ENCODE data around the gene KIAA0825.
A peak's percentile ranks its signal among the peaks of the same experiment; 100 is the strongest.

KIAA0825 gene

GRCh38 chr5:94540856-94541494 is 77.4 kb downstream of the KIAA0825 start:
- no peak for TF ChIP-seq CTCF (conservative IDR thresholded peaks at IDR 0.05; ENCODE audit: low read depth)

DNA sequence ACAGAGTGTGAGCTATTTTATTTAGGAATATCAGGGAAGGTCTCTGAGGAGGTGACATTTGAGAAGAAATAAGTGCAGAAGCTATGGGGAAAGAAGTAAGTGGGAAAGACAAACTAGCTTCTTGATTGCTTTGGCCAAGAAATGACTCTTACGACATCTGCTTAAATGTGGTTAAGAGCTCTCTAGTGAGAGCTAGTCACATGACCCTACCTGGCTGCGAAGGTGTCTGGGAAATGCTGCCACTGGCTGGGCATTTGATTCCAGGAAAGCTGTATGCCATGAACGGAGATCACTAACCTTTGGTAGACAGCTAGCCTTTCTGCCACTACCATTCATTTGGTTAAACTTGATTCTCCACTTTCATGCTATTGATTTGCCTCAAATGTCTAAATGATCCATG is 80.1 kb downstream of the KIAA0825 start:
- TF ChIP-seq CTCF (conservative IDR thresholded peaks at IDR 0.05; ENCODE audit: low read depth), result no peak
- POLR2A ChIA-PET (ENCODE audit: low non-redundant PET), result no interaction called here
- H3K27ac ChIP-seq, result no peak overlapping the region
- DNase-seq (ENCODE audit: low spot score), result no peak
- CTCF ChIA-PET, result no interaction called here

More at GRCh38 chr5:94540856-94541494, 77.4 kb downstream of the KIAA0825 start:
- ChIA-PET CTCF (no interaction called here), POLR2A (ENCODE audit: low non-redundant PET) (no interaction called here)
- H3K27ac ChIP-seq, result no peak overlapping the region
- DNase-seq (ENCODE audit: low spot score), result no peak

DNA sequence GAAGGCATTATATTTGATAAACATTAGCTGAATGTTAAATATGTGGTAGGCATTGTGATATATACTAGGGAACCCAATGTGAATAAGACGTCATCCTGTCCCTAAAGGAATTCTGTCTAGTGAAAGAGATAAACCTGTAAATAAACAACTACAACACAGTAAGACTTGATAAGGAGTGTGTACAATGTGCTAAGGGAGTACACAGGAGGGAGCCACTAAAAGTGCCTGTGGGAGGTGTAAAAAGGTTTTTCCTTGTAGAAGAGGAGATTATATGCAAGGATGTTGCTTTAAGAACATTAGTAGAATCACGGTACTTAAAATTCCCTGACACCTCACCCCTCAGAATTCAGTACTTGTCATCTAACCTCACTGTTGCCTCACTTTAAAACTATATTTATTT is 91.7 kb downstream of the KIAA0825 start:
- DNase-seq (ENCODE audit: low spot score), result no peak
- POLR2A ChIA-PET (ENCODE audit: low non-redundant PET), result no interaction called here
- no peak overlapping the region for H3K27ac ChIP-seq
- CTCF ChIA-PET, result interaction anchor here (0.7 to 1.5 kb wide), 2 partner anchors 20 to 211 kb away, joined by 4 to 6 read pairs; no protein-coding TSS in a partner anchor
- no peak for TF ChIP-seq CTCF (conservative IDR thresholded peaks at IDR 0.05; ENCODE audit: low read depth)

- ChIA-PET POLR2A (ENCODE audit: low non-redundant PET) (no interaction called here), CTCF (interaction anchor here (0.6 to 2.5 kb wide), 10 partner anchors 10 to 372 kb away, joined by 3 to 21 read pairs (median 4); partner anchors contain the start of genes KIAA0825 and SLF1)
- peak; percentile 52 for DNase-seq (ENCODE audit: low spot score)
- no peak overlapping the region for H3K27ac ChIP-seq
- TF ChIP-seq CTCF (conservative IDR thresholded peaks at IDR 0.05; ENCODE audit: low read depth), result peak; percentile 87
Observed at GRCh38 chr5:94524841-94525697, 93.3 kb downstream of the KIAA0825 start.

DNA sequence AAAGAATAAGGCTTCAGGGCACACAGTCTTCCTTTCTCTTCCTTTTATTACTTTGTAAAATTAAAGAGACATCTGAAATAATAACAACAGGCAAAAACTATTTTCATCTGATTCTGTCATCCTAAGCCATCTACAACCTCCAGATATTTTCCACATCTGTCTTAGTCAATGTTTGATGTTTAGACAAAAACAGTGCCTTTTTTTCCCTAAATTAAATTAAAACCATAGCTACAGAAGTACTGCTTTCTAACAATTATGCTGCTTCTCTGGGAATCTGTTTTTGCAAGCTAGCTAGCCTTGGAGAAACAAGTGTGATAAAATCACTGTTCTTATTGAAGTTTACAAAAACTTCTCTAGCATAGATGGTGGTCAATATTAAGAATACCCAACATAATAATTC is 95.4 kb downstream of the KIAA0825 start:
- H3K27ac ChIP-seq, result no peak overlapping the region
- CTCF ChIA-PET, result interaction anchor here (0.6 to 2.5 kb wide), 2 partner anchors 55 to 215 kb away, joined by 3 to 21 read pairs; no protein-coding TSS in a partner anchor
- POLR2A ChIA-PET (ENCODE audit: low non-redundant PET), result no interaction called here

More for the DNA sequence above, 95.4 kb downstream of the KIAA0825 start:
- no peak for DNase-seq (ENCODE audit: low spot score)
- TF ChIP-seq CTCF (conservative IDR thresholded peaks at IDR 0.05; ENCODE audit: low read depth), result no peak

Data from RWPE1 (cell line).